B cell (primary cell): ENCODE measurements around the gene HDHD3. TPM values are rescaled to one million over a fixed set of nuclear protein-coding genes. Genes with fewer than 3 reads are reported as not detected.
A peak's percentile ranks its signal among the peaks of the same experiment; 100 is the strongest.

Experiments used
- ATAC-seq: fragments of 200-7000 bp; cut with Tn5 transposase; one replicate; pipeline ENCODE4 v1.10.0; 2021; ENCODE audit warnings: low read depth, mild to moderate bottlenecking, moderate number of reproducible peaks, moderate library complexity
- CTCF ChIA-PET: fragments of 350-600 bp; sonication (Branson Sonifier 250); formaldehyde crosslinking; loops from one replicate; lab custom pipeline; 2021; ENCODE audit warnings: antibody characterized with exemption, inconsistent platforms; lab: Charles Lee
- POLR2A ChIA-PET: fragments of 350-600 bp; sonication (Branson Sonifier 250); formaldehyde crosslinking; loops from one replicate; lab custom pipeline; 2021; ENCODE audit warnings: antibody characterized with exemption; lab: Charles Lee
- DNase-seq: peaks from one replicate; pipeline ENCODE4 v3.0.0; 2013
- H2AFZ ChIP-seq: 2 replicates; pipeline ENCODE4 v1.6.1; 2012; ENCODE audit warnings: mild to moderate bottlenecking, low read depth, low read length; ENCODE audit not compliant: insufficient read depth, poor library complexity, severe bottlenecking
- H3K27ac ChIP-seq, 2 donors: 1 replicate in 1 of 2; 2 replicates in 1 of 2; pipeline ENCODE4 v1.5.1; 2012 to 2013; ENCODE audit warnings: low read length in 2 of 2, mild to moderate bottlenecking in 2 of 2, moderate library complexity in 1 of 2
- H3K27me3 ChIP-seq, 4 experiments: fragments of 200-600 bp in 1 of 4; sonication (generic) in 1 of 4; replicated peaks in 1 of 4; 1 replicate in 2 of 4; 2 replicates in 2 of 4; pipeline versions ENCODE4 v1.6.1 to v1.7.0; 2013 to 2016; ENCODE audit warnings: low read length in 3 of 4, mild to moderate bottlenecking in 2 of 4, mixed read lengths in 1 of 4, moderate library complexity in 1 of 4; ENCODE audit not compliant: insufficient read depth in 4 of 4, control insufficient read depth in 3 of 4; ENCODE audit errors: control extremely low read depth in 1 of 4
- H3K36me3 ChIP-seq, 2 experiments: replicated peaks in 1 of 2; 1 replicate in 1 of 2; 2 replicates in 1 of 2; pipeline versions ENCODE4 v1.6.1 to v1.7.1; 2013; ENCODE audit warnings: low read length in 1 of 2; ENCODE audit not compliant: insufficient read depth in 2 of 2, control insufficient read depth in 1 of 2; ENCODE audit errors: control extremely low read depth in 1 of 2, extremely low read depth in 1 of 2
- H3K4me1 ChIP-seq, 2 donors: fragments of 200-600 bp in 1 of 2; sonication (generic) in 1 of 2; 1 replicate in 1 of 2; 2 replicates in 1 of 2; pipeline versions ENCODE4 v1.5.1 to v1.6.1; 2013 to 2017; ENCODE audit warnings: low read length in 2 of 2; ENCODE audit not compliant: control insufficient read depth in 2 of 2, insufficient read depth in 2 of 2
- H3K4me2 ChIP-seq: replicated peaks from 2 replicates; pipeline ENCODE3; 2012; ENCODE audit warnings: mild to moderate bottlenecking, low read depth, low read length; ENCODE audit not compliant: poor library complexity, severe bottlenecking
- H3K4me3 ChIP-seq, 5 experiments: fragments of 200-600 bp in 1 of 5; sonication (generic) in 1 of 5; 1 replicate in 3 of 5; 2 replicates in 2 of 5; pipeline versions ENCODE4 v1.5.1 to v1.7.0; 2011 to 2016; ENCODE audit warnings: low read length in 4 of 5, mild to moderate bottlenecking in 4 of 5, low read depth in 2 of 5, control low read depth in 1 of 5, moderate library complexity in 1 of 5; ENCODE audit not compliant: insufficient read depth in 1 of 5; ENCODE audit errors: control extremely low read depth in 1 of 5, extremely low read depth in 1 of 5
- H3K79me2 ChIP-seq: fragments of 200-600 bp; sonication (generic); one replicate; pipeline ENCODE4 v1.6.0; 2016; ENCODE audit warnings: low read length; ENCODE audit not compliant: control insufficient read depth, insufficient read depth
- H3K9ac ChIP-seq: fragments of 200-600 bp; sonication (generic); 2 replicates; pipeline ENCODE4 v1.6.1; 2017; ENCODE audit warnings: mild to moderate bottlenecking, low read length, moderate library complexity
- H3K9me3 ChIP-seq, 3 donors: one replicate each; pipeline versions ENCODE4 v1.6.1 to v1.7.1; 2013; ENCODE audit warnings: low read length in 2 of 3; ENCODE audit not compliant: control insufficient read depth in 2 of 3, insufficient read depth in 1 of 3; ENCODE audit errors: control extremely low read depth in 1 of 3
- H4K20me1 ChIP-seq: 2 replicates; pipeline ENCODE4 v1.6.0; 2012; ENCODE audit warnings: mild to moderate bottlenecking, low read length; ENCODE audit not compliant: insufficient read depth, control insufficient read depth, poor library complexity, severe bottlenecking
- H3K27ac Mint-ChIP-seq: one replicate; pipeline ENCODE4 v1.8.0; 2021; ENCODE audit warnings: mixed read lengths
- H3K27me3 Mint-ChIP-seq: one replicate; pipeline ENCODE4 v1.8.0; 2021; ENCODE audit warnings: mixed read lengths
- H3K4me1 Mint-ChIP-seq: one replicate; pipeline ENCODE4 v1.8.0; 2021; ENCODE audit warnings: mixed read lengths
- H3K4me3 Mint-ChIP-seq: one replicate; pipeline ENCODE4 v1.8.0; 2021; ENCODE audit warnings: mixed read lengths
- H3K9me3 Mint-ChIP-seq: one replicate; pipeline ENCODE4 v1.8.0; 2022; ENCODE audit warnings: mixed read lengths; ENCODE audit not compliant: insufficient read depth
- CTCF ChIP-seq: fragments of 200-600 bp; IDR thresholded peaks from one replicate; pipeline ENCODE4 v1.8.0; 2022; ENCODE audit warnings: antibody characterized with exemption, mild to moderate bottlenecking
- EZH2 ChIP-seq: IDR thresholded peaks from 2 replicates; pipeline ENCODE4 v1.6.1; 2012; ENCODE audit warnings: borderline replicate concordance, low read depth, mild to moderate bottlenecking, moderate library complexity, low read length; ENCODE audit not compliant: insufficient read depth, poor library complexity, severe bottlenecking
- WGBS: methylation state at CpG from one replicate; pipeline ENCODE4 v1.1.5; 2013; ENCODE audit warnings: missing lambda C conversion rate; ENCODE audit not compliant: insufficient coverage; 5-methylcytosine and 5-hydroxymethylcytosine counted together
- intact Hi-C: fragments of 100-400 bp; cut with micrococcal nuclease; formaldehyde crosslinking; loops from one replicate; pipeline ENCODE4 v1.10.0; 2022
- polyA plus RNA-seq: library from polyadenylated mRNA; depleted of rRNA; stranded (reverse); fragments of >200 nt; gene quantifications from 2 replicates; pipeline ENCODE4 v1.2.3, GENCODE V29; 2012
- total RNA-seq, 2 donors: library from RNA; stranded (reverse); fragments of 120-200 nt in 1 of 2; gene quantifications; 1 replicate in 1 of 2; 2 replicates in 1 of 2; pipeline versions ENCODE4 v1.2.3 to v1.2.4, GENCODE V29; 2013 to 2022

HDHD3 gene
- total and polyA plus RNA-seq, 2 donors (not counting 1 experiment from before 2014, with no cell fraction given) = 26.2 to 36.3 TPM

- Mint-ChIP-seq H3K4me1 (peaks cover 32% of the 10 kb centered on the region), H3K27me3 (no peaks in the 10 kb centered on the region), H3K9me3 (no peaks in the 10 kb centered on the region), H3K4me3 (peak overlapping the region; percentile 100), H3K27ac (peak overlapping the region; percentile 100)
- no peak for TF ChIP-seq EZH2
- no peak for TF ChIP-seq CTCF
- under 1% methylated on average over 20 of the region's 20 CpGs for WGBS
- ATAC-seq (no peak), DNase-seq (no peak)
- peaks cover 8 to 17% of the 10 kb centered on the region in 2 donors for H3K4me1 ChIP-seq
- no peaks in the 10 kb centered on the region for H3K27me3 ChIP-seq
- H3K9ac ChIP-seq = peak overlapping the region; percentile 93
- H2AFZ ChIP-seq = peak overlapping the region; percentile 87
- H4K20me1 ChIP-seq = no peaks in the 10 kb centered on the region
- intact Hi-C loops = loop anchor here (1.0 to 10.0 kb wide), 8 partner anchors 9 to 1775 kb away; partner anchors contain the start of genes ALAD, CDC26, DNAJC25 and HDHD3
- H3K4me2 ChIP-seq = peak overlapping the region; percentile 85
- H3K27ac ChIP-seq = peak overlapping the region; percentile 92 to 97
- H3K4me3 ChIP-seq = peak overlapping the region; percentile 74 to 99 (median 97)
- peaks cover 21% of the 10 kb centered on the region for H3K79me2 ChIP-seq
- ChIA-PET POLR2A (interaction anchor here (0.5 to 3.2 kb wide), 11 partner anchors 9 to 248 kb away, joined by 3 to 44 read pairs (median 6); partner anchors contain the start of genes ALAD, CDC26, FKBP15 and HDHD3), CTCF (interaction anchor here (0.7 to 3.8 kb wide), 16 partner anchors 8 to 248 kb away, joined by 3 to 46 read pairs (median 6); partner anchors contain the start of genes ALAD, CDC26 and PRPF4)
- H3K9me3 ChIP-seq = no peaks in the 10 kb centered on the region
- H3K36me3 ChIP-seq = peaks cover 0 to 16% of the 10 kb centered on the region in 2 experiments
Observed at GRCh38 chr9:113409883-113410206, 33.1 kb upstream of the HDHD3 start.

GRCh38 chr9:113409481-113409880 lies 32.7 kb upstream of the HDHD3 start:
- H2AFZ ChIP-seq = peak overlapping the region; percentile 87
- H3K4me1 ChIP-seq = peaks cover 8 to 17% of the 10 kb centered on the region in 2 donors
- no peaks in the 10 kb centered on the region for H3K27me3 Mint-ChIP-seq
- H3K9ac ChIP-seq = peak overlapping the region; percentile 93
- peaks cover 32% of the 10 kb centered on the region for H3K4me1 Mint-ChIP-seq
- H3K36me3 ChIP-seq = peaks cover 0 to 16% of the 10 kb centered on the region in 2 experiments
- CTCF ChIA-PET = interaction anchor here (0.8 to 3.8 kb wide), 15 partner anchors 8 to 248 kb away, joined by 3 to 46 read pairs (median 6); partner anchors contain the start of genes ALAD, CDC26, HDHD3 and PRPF4
- DNase-seq (no peak), ATAC-seq (no peak)
- H3K4me3 ChIP-seq = peak overlapping the region; percentile 74 to 99 (median 97)
- POLR2A ChIA-PET = interaction anchor here (0.5 to 3.2 kb wide), 8 partner anchors 9 to 189 kb away, joined by 3 to 44 read pairs (median 10); partner anchors contain the start of genes ALAD, CDC26, FKBP15 and HDHD3
- WGBS = 42% methylated on average over 10 of the region's 10 CpGs
- no peaks in the 10 kb centered on the region for H3K9me3 Mint-ChIP-seq
- H3K9me3 ChIP-seq = no peaks in the 10 kb centered on the region
- intact Hi-C loops = loop anchor here (10.0 kb wide), 1 partner anchor 1775 kb away; the partner anchor contains the start of gene DNAJC25
- peak overlapping the region; percentile 100 for H3K27ac Mint-ChIP-seq
- no peak for TF ChIP-seq CTCF
- TF ChIP-seq EZH2 = no peak
- H4K20me1 ChIP-seq = no peaks in the 10 kb centered on the region
- peak overlapping the region; percentile 92 to 97 for H3K27ac ChIP-seq
- no peaks in the 10 kb centered on the region for H3K27me3 ChIP-seq
- H3K4me3 Mint-ChIP-seq = peak overlapping the region; percentile 100
- H3K79me2 ChIP-seq = peaks cover 21% of the 10 kb centered on the region
- H3K4me2 ChIP-seq = peak overlapping the region; percentile 85
